Psoas muscle (tissue), 8 donors: ENCODE data around the gene WNT6. TPM values are rescaled to one million over a fixed set of nuclear protein-coding genes. Genes with fewer than 3 reads are reported as not detected.
A peak's percentile ranks its signal among the peaks of the same experiment; 100 is the strongest.

Experiments
- ATAC-seq, 4 donors: fragments of 200-7000 bp; cut with Tn5 transposase; one replicate each; pipeline ENCODE4 v1.9.1; 2020; ENCODE audit warnings: moderate library complexity in 3 of 4, mild to moderate bottlenecking in 2 of 4
- DNase-seq, 2 donors: peaks; one replicate each; pipeline ENCODE4 v3.0.0-alpha.2; 2020
- H3K27ac ChIP-seq: fragments of 200-600 bp; one replicate; pipeline ENCODE4 v1.8.0; 2022
- H3K27me3 ChIP-seq, 3 donors: fragments of 200-600 bp in 1 of 3; one replicate each; pipeline versions ENCODE4 v1.6.1 to v1.8.0; 2013 to 2022; ENCODE audit warnings: low read length in 2 of 3, mild to moderate bottlenecking in 2 of 3, moderate library complexity in 1 of 3; ENCODE audit not compliant: insufficient read depth in 3 of 3
- H3K36me3 ChIP-seq, 2 donors: fragments of 200-600 bp in 1 of 2; one replicate each; pipeline versions ENCODE4 v1.6.1 to v1.8.0; 2013 to 2022; ENCODE audit warnings: low read depth in 1 of 2, mild to moderate bottlenecking in 1 of 2, moderate library complexity in 1 of 2; ENCODE audit not compliant: insufficient read depth in 1 of 2
- H3K4me1 ChIP-seq: fragments of 200-600 bp; one replicate; pipeline ENCODE4 v1.8.0; 2022
- H3K4me3 ChIP-seq: fragments of 200-600 bp; one replicate; pipeline ENCODE4 v1.8.0; 2022; ENCODE audit warnings: mild to moderate bottlenecking
- H3K9me3 ChIP-seq: fragments of 200-600 bp; one replicate; pipeline ENCODE4 v1.8.0; 2022
- CTCF ChIP-seq: fragments of 200-600 bp; IDR thresholded peaks from one replicate; pipeline ENCODE4 v1.8.0; 2022; ENCODE audit warnings: antibody characterized with exemption
- WGBS, 3 donors: extraction: QIAGEN DNeasy Blood & Tissue Kit; methylation state at CpG; one replicate each; pipeline versions ENCODE4 v1.1.6 to v1.1.7; 2013; 5-methylcytosine and 5-hydroxymethylcytosine counted together
- intact Hi-C, 2 donors: fragments of 100-400 bp; cut with DNase I; formaldehyde crosslinking; loops; one replicate each; pipeline versions ENCODE4 v1.11.0 to v1.14.2; 2022
- polyA plus RNA-seq, 3 donors: library from polyadenylated mRNA; stranded (reverse); fragments of 200-250 nt; gene quantifications; one replicate each; pipeline ENCODE4 v1.2.3, GENCODE V29; 2013
- total RNA-seq, 4 donors: library from RNA; stranded (reverse); fragmentation: NEBNext Ultra II Directional in 2 of 4; extraction: Animal tissue kit (Norgen Biotek cat#: 25700) in 2 of 4; gene quantifications; one replicate each; pipeline versions ENCODE4 v1.2.1 to v1.2.4, GENCODE V29; 2021 to 2023
- donor health status: healthy with polysubstance abuse.
- donor health status: DM: no; HTN: no; CAD: no; lungs with moderate emphysema.
- donor health status: Bipolar disorder and iron deficiency.
- donor health status: healthy.
- donor health status: DM: yes; HTN: yes; CAD: no.
- donor health status: DM: no; HTN: no; CAD: no.
- donor health status: DM: no; HTN: no; CAD: no.
- donor health status: DM: yes; HTN: yes; CAD: no.

WNT6 gene
- total and polyA plus RNA-seq, 7 donors = 0.05 to 1.0 (median 0.20) TPM

- WGBS, 3 donors = 23 to 35% (median 33%) methylated on average over 3 of the region's 3 CpGs
- no peak for ATAC-seq
- Histone ChIP-seq H3K27me3 (no peaks in the 10 kb centered on the region), H3K9me3 (no peaks in the 10 kb centered on the region), H3K36me3 (no peaks in the 10 kb centered on the region), H3K27ac (peak overlapping the region; percentile 91), H3K4me3 (peak overlapping the region; percentile 69), H3K4me1 (peaks cover 70% of the 10 kb centered on the region)
- no peak for DNase-seq
- no peak for TF ChIP-seq CTCF
- intact Hi-C loops = loop anchor here in 1 of 2 donors (5.0 kb wide), 1 partner anchor 48 kb away; the partner anchor contains the start of gene CYP27A1
Measured at GRCh38 chr2:218830526-218831306, 28.9 kb upstream of the WNT6 start.

- no peak for TF ChIP-seq CTCF
- WGBS, 3 donors = 22 to 30% (median 25%) methylated on average over 18 of the region's 18 CpGs
- ATAC-seq = peak; percentile 77 to 83 (median 80)
- peak; percentile 73 to 93 for DNase-seq
- peak within 1 kb of the TSS; percentile 69 for H3K4me3 ChIP-seq
- no peaks in the 10 kb centered on the region for H3K27me3 ChIP-seq
- intact Hi-C loops = loop anchor here in 1 of 2 donors (5.0 kb wide), 1 partner anchor 49 kb away; the partner anchor contains the start of gene CYP27A1
- H3K4me1 ChIP-seq = peaks cover 70% of the 10 kb centered on the region
- H3K27ac ChIP-seq = peak within 1 kb of the TSS; percentile 91
- H3K36me3 ChIP-seq = no peaks in the 10 kb centered on the region
- H3K9me3 ChIP-seq = no peaks in the 10 kb centered on the region
Measured at GRCh38 chr2:218831378-218831990, 28.1 kb upstream of the WNT6 start, which contains the start of gene PRKAG3. Gene PRKAG3, minus strand, starts transcription at chr2:218831803.

- Histone ChIP-seq H3K27ac (peak overlapping the region; percentile 91), H3K27me3 (no peaks in the 10 kb centered on the region), H3K36me3 (no peaks in the 10 kb centered on the region), H3K9me3 (peaks cover 1% of the 10 kb centered on the region), H3K4me1 (peaks cover 70% of the 10 kb centered on the region), H3K4me3 (peak overlapping the region; percentile 69)
- ATAC-seq (peak; percentile 4 to 14 (median 6)), DNase-seq (no peak)
- TF ChIP-seq CTCF = no peak
- WGBS, 3 donors = 28 to 50% (median 47%) methylated on average over 3 of the region's 3 CpGs
- intact Hi-C loops = loop anchor here in 1 of 2 donors (5.0 kb wide), 1 partner anchor 50 kb away; the partner anchor contains the start of gene CYP27A1
Measured at GRCh38 chr2:218832081-218832480, 27.5 kb upstream of the WNT6 start.

- intact Hi-C loops = loop anchor here in 1 of 2 donors (5.0 kb wide), 1 partner anchor 50 kb away; the partner anchor contains the start of gene CYP27A1
- WGBS, 3 donors = 13 to 27% (median 23%) methylated on average over 3 of the region's 3 CpGs
- H3K36me3 ChIP-seq = no peaks in the 10 kb centered on the region
- peak overlapping the region; percentile 69 for H3K4me3 ChIP-seq
- peaks cover 70% of the 10 kb centered on the region for H3K4me1 ChIP-seq
- peaks cover 6% of the 10 kb centered on the region for H3K9me3 ChIP-seq
- peak; percentile 73 to 82 (median 76) for ATAC-seq
- H3K27ac ChIP-seq = peak overlapping the region; percentile 91
- H3K27me3 ChIP-seq = no peaks in the 10 kb centered on the region
- DNase-seq = peak; percentile 69 to 89
- no peak for TF ChIP-seq CTCF
Measured at GRCh38 chr2:218832520-218832919, 27.1 kb upstream of the WNT6 start.
